ENCODE data around the gene HSPB8. TPM values are rescaled to one million over a fixed set of nuclear protein-coding genes. Genes with fewer than 3 reads are reported as not detected.

Gene HSPB8
- polyA plus RNA-seq, 2 of the 4 experiments (the other 2 are of a cell fraction) = 7.8 to 9.6 TPM

DNA sequence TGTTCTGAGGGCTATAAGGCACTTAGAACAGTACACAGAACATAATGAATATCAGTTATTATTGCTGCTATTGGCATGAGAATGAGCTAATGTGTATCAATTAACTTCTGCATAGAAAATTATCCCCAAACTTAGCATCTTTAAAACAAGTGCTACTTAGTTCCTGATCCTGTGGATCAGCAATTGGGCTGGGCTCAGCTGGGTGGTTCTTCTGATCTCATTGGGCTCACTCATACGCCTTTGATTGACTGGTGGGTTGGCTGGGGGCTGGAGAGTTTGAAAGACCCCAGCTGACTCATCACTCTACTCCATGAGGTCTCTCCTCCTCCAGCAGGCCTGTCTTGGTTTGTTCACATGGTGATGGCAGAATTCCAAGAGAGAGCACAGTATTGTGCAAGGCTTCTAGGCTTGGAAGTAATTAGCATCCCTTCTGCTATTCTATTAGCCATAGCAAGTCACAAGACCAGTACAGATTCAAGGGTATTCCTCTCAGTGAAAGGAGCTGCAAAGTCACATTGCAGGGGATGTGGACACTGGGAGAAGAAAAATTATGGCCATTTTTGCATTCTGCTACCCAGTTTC is 27.2 kb upstream of the HSPB8 start:
- ChIA-PET CTCF (no interaction called here), POLR2A (no interaction called here)
- no peak overlapping the region for H3K4me3 ChIP-seq
- FAIRE-seq = no peak
- H3K4me2 ChIP-seq = no peak overlapping the region
- no peak for ATAC-seq
- DNase-seq (ENCODE audit: low read depth in 1 of 2, low spot score in 1 of 2) = no peak
- 8% methylated on average over 1 of the region's 1 CpG for WGBS (ENCODE audit: missing lambda C conversion rate)
- 0 out of 3 replicates have a peak, but pooled peaks cover 5% of the 10 kb centered on the region for H3K9me3 ChIP-seq
- TF ChIP-seq, protein P1, sequence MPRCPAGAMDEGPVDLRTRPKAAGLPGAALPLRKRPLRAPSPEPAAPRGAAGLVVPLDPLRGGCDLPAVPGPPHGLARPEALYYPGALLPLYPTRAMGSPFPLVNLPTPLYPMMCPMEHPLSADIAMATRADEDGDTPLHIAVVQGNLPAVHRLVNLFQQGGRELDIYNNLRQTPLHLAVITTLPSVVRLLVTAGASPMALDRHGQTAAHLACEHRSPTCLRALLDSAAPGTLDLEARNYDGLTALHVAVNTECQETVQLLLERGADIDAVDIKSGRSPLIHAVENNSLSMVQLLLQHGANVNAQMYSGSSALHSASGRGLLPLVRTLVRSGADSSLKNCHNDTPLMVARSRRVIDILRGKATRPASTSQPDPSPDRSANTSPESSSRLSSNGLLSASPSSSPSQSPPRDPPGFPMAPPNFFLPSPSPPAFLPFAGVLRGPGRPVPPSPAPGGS (IDR thresholded peaks at IDR 0.05) = no peak
- no peak for TF ChIP-seq MYC (IDR thresholded peaks at IDR 0.05; ENCODE audit: borderline replicate concordance, low read length)
- TF ChIP-seq, protein P2, sequence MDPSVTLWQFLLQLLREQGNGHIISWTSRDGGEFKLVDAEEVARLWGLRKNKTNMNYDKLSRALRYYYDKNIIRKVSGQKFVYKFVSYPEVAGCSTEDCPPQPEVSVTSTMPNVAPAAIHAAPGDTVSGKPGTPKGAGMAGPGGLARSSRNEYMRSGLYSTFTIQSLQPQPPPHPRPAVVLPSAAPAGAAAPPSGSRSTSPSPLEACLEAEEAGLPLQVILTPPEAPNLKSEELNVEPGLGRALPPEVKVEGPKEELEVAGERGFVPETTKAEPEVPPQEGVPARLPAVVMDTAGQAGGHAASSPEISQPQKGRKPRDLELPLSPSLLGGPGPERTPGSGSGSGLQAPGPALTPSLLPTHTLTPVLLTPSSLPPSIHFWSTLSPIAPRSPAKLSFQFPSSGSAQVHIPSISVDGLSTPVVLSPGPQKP (IDR thresholded peaks at IDR 0.05; ENCODE audit: low read depth, low read length) = no peak
- no peaks in the 10 kb centered on the region for H3K4me1 ChIP-seq
- no peak overlapping the region for H3K27ac ChIP-seq

DNA sequence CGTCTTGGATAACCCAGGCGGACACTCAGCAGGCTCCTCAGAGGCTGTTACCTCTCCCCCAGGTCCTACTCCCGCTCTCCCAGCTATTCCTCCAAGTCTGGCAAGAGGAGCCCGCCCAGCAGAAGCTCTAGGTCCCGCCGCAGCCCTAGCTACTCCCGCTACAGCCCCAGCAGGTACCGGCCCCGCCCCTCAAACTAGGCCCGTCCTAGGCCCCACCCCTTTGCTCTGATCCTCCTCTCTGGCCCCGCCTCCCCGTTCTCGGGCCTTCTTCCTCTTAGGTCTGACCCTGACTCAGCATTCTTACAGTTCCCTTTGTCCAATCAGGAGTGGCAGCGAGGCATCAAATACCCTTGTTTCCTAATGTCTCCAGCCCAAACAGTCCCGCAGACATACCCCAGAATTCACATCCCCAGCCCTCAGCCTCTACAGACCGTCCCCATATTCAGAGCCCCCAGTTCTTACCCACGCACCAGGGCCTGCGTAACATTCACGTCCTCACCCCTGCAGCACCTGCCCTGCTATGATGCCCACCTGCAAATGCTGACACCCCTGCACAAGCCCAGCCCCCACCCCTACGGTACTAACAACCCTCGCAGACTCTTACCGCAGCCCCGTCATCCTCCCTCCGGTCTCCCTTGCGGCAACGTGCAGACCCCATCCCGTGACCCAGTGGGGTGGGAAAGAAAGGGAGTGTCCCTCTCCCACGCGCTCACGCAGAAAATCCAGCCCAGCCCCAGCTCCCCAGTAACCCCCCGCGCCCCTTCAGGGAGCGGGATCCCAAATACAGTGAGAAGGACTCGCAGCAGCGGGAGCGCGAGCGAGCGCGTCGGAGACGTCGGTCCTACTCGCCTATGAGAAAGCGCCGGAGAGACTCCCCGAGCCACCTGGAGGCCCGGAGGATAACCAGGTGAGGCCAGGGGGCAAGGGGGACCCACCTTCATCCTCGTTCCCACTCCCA is 25.0 kb upstream of the HSPB8 start:
- Histone ChIP-seq H3K4me2 (no peak overlapping the region), H3K9me3 (0 out of 3 replicates have a peak, but pooled peaks cover 5% of the 10 kb centered on the region), H3K27ac (no peak overlapping the region), H3K4me3 (no peak overlapping the region), H3K4me1 (no peaks in the 10 kb centered on the region)
- ATAC-seq (peak; percentile 28 to 76; a peak in 3 of 6 replicates), DNase-seq (ENCODE audit: low read depth in 1 of 2, low spot score in 1 of 2) (peak in 1 of 2 experiments; percentile 47), FAIRE-seq (no peak)
- WGBS (ENCODE audit: missing lambda C conversion rate) = 79% methylated on average over 45 of the region's 49 CpGs
- peak; percentile 77 for TF ChIP-seq MAFK (IDR thresholded peaks at IDR 0.05; ENCODE audit: partially characterized antibody)
- no peak for TF ChIP-seq HOXB13 (CRISPR knock-in tag; IDR thresholded peaks at IDR 0.05; ENCODE audit: low read depth)
- POLR2A ChIA-PET = no interaction called here
- CTCF ChIA-PET = interaction anchor here (1.4 kb wide), 1 partner anchor 140 kb away, joined by 3 read pairs; no protein-coding TSS in a partner anchor

DNA sequence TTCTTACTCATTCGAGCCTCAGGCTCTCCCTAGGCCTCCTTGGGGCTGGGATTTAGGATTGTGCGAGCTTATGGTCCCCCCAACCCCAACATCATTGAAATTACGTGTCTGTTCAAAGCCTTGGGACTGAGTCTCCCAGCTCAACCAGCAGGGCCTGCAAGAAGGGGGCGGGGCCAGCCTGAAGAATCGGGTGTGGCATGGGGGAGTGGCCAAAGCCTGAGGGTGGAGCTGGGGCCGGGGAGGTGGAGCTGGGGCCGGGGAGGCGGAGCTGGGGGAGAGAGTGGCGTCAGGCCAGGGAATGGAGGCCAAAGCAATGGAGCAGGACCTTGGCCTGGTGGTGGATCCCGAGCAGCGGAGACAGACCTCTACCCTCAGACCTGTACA is 24.3 kb upstream of the HSPB8 start:
- H3K9me3 ChIP-seq = 0 out of 3 replicates have a peak, but pooled peaks cover 5% of the 10 kb centered on the region
- CTCF ChIA-PET = no interaction called here
- TF ChIP-seq, protein P3, sequence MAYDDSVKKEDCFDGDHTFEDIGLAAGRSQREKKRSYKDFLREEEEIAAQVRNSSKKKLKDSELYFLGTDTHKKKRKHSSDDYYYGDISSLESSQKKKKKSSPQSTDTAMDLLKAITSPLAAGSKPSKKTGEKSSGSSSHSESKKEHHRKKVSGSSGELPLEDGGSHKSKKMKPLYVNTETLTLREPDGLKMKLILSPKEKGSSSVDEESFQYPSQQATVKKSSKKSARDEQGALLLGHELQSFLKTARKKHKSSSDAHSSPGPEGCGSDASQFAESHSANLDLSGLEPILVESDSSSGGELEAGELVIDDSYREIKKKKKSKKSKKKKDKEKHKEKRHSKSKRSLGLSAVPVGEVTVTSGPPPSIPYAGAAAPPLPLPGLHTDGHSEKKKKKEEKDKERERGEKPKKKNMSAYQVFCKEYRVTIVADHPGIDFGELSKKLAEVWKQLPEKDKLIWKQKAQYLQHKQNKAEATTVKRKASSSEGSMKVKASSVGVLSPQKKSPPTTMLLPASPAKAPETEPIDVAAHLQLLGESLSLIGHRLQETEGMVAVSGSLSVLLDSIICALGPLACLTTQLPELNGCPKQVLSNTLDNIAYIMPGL (CRISPR knock-in tag; IDR thresholded peaks at IDR 0.05; ENCODE audit: borderline replicate concordance) = no peak
- TF ChIP-seq EP300 (IDR thresholded peaks at IDR 0.05) (no peak), RARB (CRISPR knock-in tag; IDR thresholded peaks at IDR 0.05) (no peak), EHMT2 (IDR thresholded peaks at IDR 0.05; ENCODE audit: low read depth) (no peak), CHD4 (IDR thresholded peaks at IDR 0.05; ENCODE audit: borderline replicate concordance) (no peak), HDAC2 (IDR thresholded peaks at IDR 0.05) (no peak), BHLHE40 (IDR thresholded peaks at IDR 0.05; ENCODE audit: low read depth, low read length) (no peak), RCOR1 (IDR thresholded peaks at IDR 0.05; ENCODE audit: low read depth, low read length) (no peak), ZC3H11A (IDR thresholded peaks at IDR 0.05) (no peak), KDM5A (IDR thresholded peaks at IDR 0.05) (no peak), NPAS2 (CRISPR knock-in tag; IDR thresholded peaks at IDR 0.05; ENCODE audit: borderline replicate concordance) (no peak), FOSB (CRISPR knock-in tag; IDR thresholded peaks at IDR 0.05) (no peak), KDM1A (IDR thresholded peaks at IDR 0.05; ENCODE audit: low read depth) (no peak), HOXB5 (CRISPR knock-in tag; IDR thresholded peaks at IDR 0.05) (no peak), RFX5 (IDR thresholded peaks at IDR 0.05) (no peak), CBX2 (IDR thresholded peaks at IDR 0.05; ENCODE audit: borderline replicate concordance, low read depth) (no peak), POLR2A (IDR thresholded peaks at IDR 0.05; ENCODE audit: low read length) (no peak), ZFP36 (IDR thresholded peaks at IDR 0.05; ENCODE audit: borderline replicate concordance, partially characterized antibody) (no peak)
- TF ChIP-seq, protein P4, sequence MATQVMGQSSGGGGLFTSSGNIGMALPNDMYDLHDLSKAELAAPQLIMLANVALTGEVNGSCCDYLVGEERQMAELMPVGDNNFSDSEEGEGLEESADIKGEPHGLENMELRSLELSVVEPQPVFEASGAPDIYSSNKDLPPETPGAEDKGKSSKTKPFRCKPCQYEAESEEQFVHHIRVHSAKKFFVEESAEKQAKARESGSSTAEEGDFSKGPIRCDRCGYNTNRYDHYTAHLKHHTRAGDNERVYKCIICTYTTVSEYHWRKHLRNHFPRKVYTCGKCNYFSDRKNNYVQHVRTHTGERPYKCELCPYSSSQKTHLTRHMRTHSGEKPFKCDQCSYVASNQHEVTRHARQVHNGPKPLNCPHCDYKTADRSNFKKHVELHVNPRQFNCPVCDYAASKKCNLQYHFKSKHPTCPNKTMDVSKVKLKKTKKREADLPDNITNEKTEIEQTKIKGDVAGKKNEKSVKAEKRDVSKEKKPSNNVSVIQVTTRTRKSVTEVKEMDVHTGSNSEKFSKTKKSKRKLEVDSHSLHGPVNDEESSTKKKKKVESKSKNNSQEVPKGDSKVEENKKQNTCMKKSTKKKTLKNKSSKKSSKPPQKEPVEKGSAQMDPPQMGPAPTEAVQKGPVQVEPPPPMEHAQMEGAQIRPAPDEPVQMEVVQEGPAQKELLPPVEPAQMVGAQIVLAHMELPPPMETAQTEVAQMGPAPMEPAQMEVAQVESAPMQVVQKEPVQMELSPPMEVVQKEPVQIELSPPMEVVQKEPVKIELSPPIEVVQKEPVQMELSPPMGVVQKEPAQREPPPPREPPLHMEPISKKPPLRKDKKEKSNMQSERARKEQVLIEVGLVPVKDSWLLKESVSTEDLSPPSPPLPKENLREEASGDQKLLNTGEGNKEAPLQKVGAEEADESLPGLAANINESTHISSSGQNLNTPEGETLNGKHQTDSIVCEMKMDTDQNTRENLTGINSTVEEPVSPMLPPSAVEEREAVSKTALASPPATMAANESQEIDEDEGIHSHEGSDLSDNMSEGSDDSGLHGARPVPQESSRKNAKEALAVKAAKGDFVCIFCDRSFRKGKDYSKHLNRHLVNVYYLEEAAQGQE (IDR thresholded peaks at IDR 0.05) = no peak
- no peak overlapping the region for H3K4me3 ChIP-seq
- FAIRE-seq = no peak
- DNase-seq (ENCODE audit: low read depth in 1 of 2, low spot score in 1 of 2) = peak in 1 of 2 experiments; percentile 39
- peak in 1 of 2 experiments; percentile 69; a peak in 3 of 6 replicates for ATAC-seq
- H3K4me1 ChIP-seq = no peaks in the 10 kb centered on the region
- H3K4me2 ChIP-seq = no peak overlapping the region
- POLR2A ChIA-PET = no interaction called here
- 70% methylated on average over 6 of the region's 11 CpGs for WGBS (ENCODE audit: missing lambda C conversion rate)
- H3K27ac ChIP-seq = no peak overlapping the region

Data from A549 (cell line).